Gastroesophageal sphincter (tissue), 4 donors: Measurements from ENCODE around the gene PRKAR1B. TPM values are rescaled to one million over a fixed set of nuclear protein-coding genes. Genes with fewer than 3 reads are reported as not detected.

Experiments
- ATAC-seq: fragments of 150-250 bp; one replicate; pipeline ENCODE4 v1.9.1; 2016; ENCODE audit warnings: mild to moderate bottlenecking, moderate library complexity
- H3K27ac ChIP-seq, 4 donors: fragments of 200-600 bp; sonication (generic) in 3 of 4; 1 replicate in 3 of 4; 2 replicates in 1 of 4; pipeline ENCODE4 v1.5.1; 2016 to 2019
- H3K27me3 ChIP-seq: fragments of 200-600 bp; sonication (generic); one replicate; pipeline ENCODE4 v1.5.1; 2019
- H3K36me3 ChIP-seq, 2 donors: fragments of 200-600 bp; sonication (generic); one replicate each; pipeline ENCODE4 v1.5.1; 2019; ENCODE audit warnings: control low read depth in 1 of 2
- H3K4me1 ChIP-seq, 3 donors: fragments of 200-600 bp; sonication (generic); 1 replicate in 2 of 3; 2 replicates in 1 of 3; pipeline ENCODE4 v1.5.1; 2016 to 2019; ENCODE audit warnings: control low read depth in 2 of 3
- H3K4me3 ChIP-seq, 2 donors: fragments of 200-600 bp; sonication (generic); one replicate each; pipeline ENCODE4 v1.5.1; 2019; ENCODE audit warnings: mild to moderate bottlenecking in 1 of 2, moderate library complexity in 1 of 2
- H3K9me3 ChIP-seq, 3 donors: fragments of 200-600 bp; sonication (generic); one replicate each; pipeline ENCODE4 v1.5.1; 2017 to 2019; ENCODE audit warnings: control low read depth in 2 of 3
- CTCF ChIP-seq, 4 experiments: fragments of 200-600 bp in 2 of 4; fragments of 450-650 bp in 2 of 4; sonication (generic) in 1 of 4; IDR thresholded peaks; one replicate each; pipeline ENCODE4 v1.5.1; 2017 to 2019; ENCODE audit warnings: antibody characterized with exemption in 4 of 4, mild to moderate bottlenecking in 2 of 4, moderate library complexity in 2 of 4
- EP300 ChIP-seq: sonication (generic); formaldehyde crosslinking; IDR thresholded peaks from one replicate; pipeline ENCODE4 v1.6.1; 2017; ENCODE audit warnings: antibody characterized with exemption, mild to moderate bottlenecking
- POLR2A ChIP-seq, 2 donors: fragments of 450-650 bp; IDR thresholded peaks; one replicate each; pipeline ENCODE4 v1.6.1; 2017; ENCODE audit warnings: antibody characterized with exemption in 2 of 2, mild to moderate bottlenecking in 2 of 2, moderate library complexity in 1 of 2
- POLR2AphosphoS5 ChIP-seq: sonication (generic); formaldehyde crosslinking; IDR thresholded peaks from one replicate; pipeline ENCODE4 v1.6.1; 2017; ENCODE audit warnings: antibody characterized with exemption
- WGBS, 2 donors: methylation state at CpG; one replicate each; pipeline ENCODE4 v1.1.5; 2018; ENCODE audit warnings: low coverage in 1 of 2; 5-methylcytosine and 5-hydroxymethylcytosine counted together
- total RNA-seq, 4 donors: library from RNA; depleted of rRNA; stranded (reverse); fragments of >200 nt; gene quantifications; one replicate each; pipeline ENCODE4 v1.1.0, GENCODE V29; 2016

Gene PRKAR1B
- total RNA-seq, 4 donors from 2014 or later, result 11.6 to 39.1 (median 24.8) TPM

- Histone ChIP-seq H3K27ac (no peak overlapping the region), H3K27me3 (no peaks in the 10 kb centered on the region), H3K36me3 (peaks cover 0 to 23% of the 10 kb centered on the region in 2 donors), H3K4me1 (peaks cover 0 to 28% (median 9%) of the 10 kb centered on the region in 3 donors), H3K9me3 (no peaks in the 10 kb centered on the region), H3K4me3 (no peak overlapping the region)
- 94 to 100% methylated on average over 2 of the region's 4 CpGs for WGBS, 2 donors
- TF ChIP-seq POLR2AphosphoS5 (no peak), CTCF (IDR thresholded peaks at IDR 0.05) (no peak), POLR2A (IDR thresholded peaks at IDR 0.05) (no peak), EP300 (no peak)
- ATAC-seq, result no peak
Measured at GRCh38 chr7:586494-586893, 140.6 kb downstream of the PRKAR1B start.

DNA sequence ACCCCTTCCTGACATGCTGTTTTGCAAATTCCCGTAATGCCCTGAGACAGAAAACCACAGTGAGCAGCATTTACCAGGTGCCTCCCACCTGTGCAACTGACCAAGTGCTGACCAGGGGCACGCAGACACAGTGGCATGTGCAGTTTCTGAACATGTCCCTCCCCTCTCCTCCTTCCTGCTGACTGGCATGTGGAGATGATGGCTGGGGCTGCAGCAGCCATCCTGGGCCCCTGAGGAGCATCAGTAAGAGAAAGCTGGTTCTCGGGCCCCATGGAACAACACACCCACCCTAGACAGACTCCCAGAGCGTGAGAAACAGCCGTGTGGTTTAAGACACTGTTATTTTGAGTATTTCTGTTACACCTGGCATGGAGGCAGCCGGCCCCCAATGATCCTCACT is 141.2 kb downstream of the PRKAR1B start:
- Histone ChIP-seq H3K27ac (no peak overlapping the region), H3K27me3 (no peaks in the 10 kb centered on the region), H3K36me3 (peaks cover 0 to 23% of the 10 kb centered on the region in 2 donors), H3K9me3 (no peaks in the 10 kb centered on the region), H3K4me1 (peaks cover 0 to 21% (median 4%) of the 10 kb centered on the region in 3 donors), H3K4me3 (no peak overlapping the region)
- TF ChIP-seq EP300, result no peak
- TF ChIP-seq POLR2AphosphoS5, result no peak
- TF ChIP-seq CTCF (IDR thresholded peaks at IDR 0.05), result no peak
- TF ChIP-seq POLR2A (IDR thresholded peaks at IDR 0.05), result no peak
- no peak for ATAC-seq
- 90% methylated on average over 1 of the region's 6 CpGs; no CpG with 5 or more reads in 1 of the 2 donors for WGBS, 2 donors

DNA sequence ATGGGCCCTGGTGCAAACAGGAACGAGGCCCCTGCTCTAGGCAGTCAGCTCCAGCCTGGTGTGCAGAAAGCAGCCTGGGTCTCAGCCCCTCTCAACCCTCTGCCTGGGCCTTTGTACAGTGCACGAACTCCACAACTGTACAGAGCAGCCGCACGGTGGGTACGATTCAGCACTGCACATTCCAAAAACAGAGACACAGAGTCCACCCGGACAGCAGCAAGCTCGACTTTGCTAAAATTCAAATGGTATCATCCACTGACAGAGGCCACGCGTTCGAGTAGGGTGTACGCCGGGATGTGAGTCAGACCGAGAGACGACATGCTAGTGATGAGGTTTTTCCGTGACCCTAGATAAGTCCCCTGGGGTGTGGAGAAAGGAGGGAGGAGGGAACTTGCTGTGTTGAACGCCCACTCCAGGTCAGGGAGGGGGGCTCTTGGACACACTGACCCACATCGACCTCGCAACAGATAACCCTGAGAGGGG is 141.8 kb downstream of the PRKAR1B start:
- peaks cover 0 to 23% of the 10 kb centered on the region in 2 donors for H3K36me3 ChIP-seq
- H3K9me3 ChIP-seq, result no peaks in the 10 kb centered on the region
- no peak for ATAC-seq
- H3K27me3 ChIP-seq, result no peaks in the 10 kb centered on the region
- no peak overlapping the region for H3K4me3 ChIP-seq
- peaks cover 0 to 15% (median 0%) of the 10 kb centered on the region in 3 donors for H3K4me1 ChIP-seq
- no peak overlapping the region for H3K27ac ChIP-seq
- 81 to 86% methylated on average over 12 to 13 of the region's 18 CpGs for WGBS, 2 donors
- no peak for TF ChIP-seq EP300
- TF ChIP-seq POLR2A (IDR thresholded peaks at IDR 0.05), result no peak
- no peak for TF ChIP-seq POLR2AphosphoS5
- TF ChIP-seq CTCF (IDR thresholded peaks at IDR 0.05), result no peak

GRCh38 chr7:584820-585219 is 142.3 kb downstream of the PRKAR1B start:
- H3K9me3 ChIP-seq, result no peaks in the 10 kb centered on the region
- H3K27ac ChIP-seq, result no peak overlapping the region
- no peak for TF ChIP-seq EP300
- no peak for TF ChIP-seq POLR2A (IDR thresholded peaks at IDR 0.05)
- TF ChIP-seq POLR2AphosphoS5, result no peak
- no peak for TF ChIP-seq CTCF (IDR thresholded peaks at IDR 0.05)
- ATAC-seq, result no peak
- no peaks in the 10 kb centered on the region for H3K27me3 ChIP-seq
- H3K4me3 ChIP-seq, result no peak overlapping the region
- peaks cover 0 to 12% (median 0%) of the 10 kb centered on the region in 3 donors for H3K4me1 ChIP-seq
- H3K36me3 ChIP-seq, result peaks cover 0 to 23% of the 10 kb centered on the region in 2 donors
- WGBS, 2 donors, result 96% methylated on average over 12 of the region's 12 CpGs; no CpG with 5 or more reads in 1 of the 2 donors

DNA sequence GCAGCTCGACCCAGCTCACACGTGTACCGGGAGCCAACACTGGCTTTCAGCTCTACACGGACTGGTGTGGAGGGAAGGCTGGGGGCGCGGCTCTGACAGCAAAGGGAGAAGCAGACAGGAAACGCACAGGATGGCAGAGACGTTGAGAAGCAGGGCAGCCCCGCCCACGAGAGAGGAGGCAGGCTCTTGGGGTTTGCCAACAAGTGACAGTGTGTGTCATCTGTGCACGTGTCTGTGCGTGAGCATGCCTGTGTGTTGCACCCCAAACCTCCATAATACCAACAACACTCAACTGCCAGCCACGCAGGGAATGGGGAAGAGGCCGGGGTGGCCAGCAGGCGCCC is 143.0 kb downstream of the PRKAR1B start:
- H3K4me1 ChIP-seq, result peaks cover 0 to 12% (median 0%) of the 10 kb centered on the region in 3 donors
- H3K27me3 ChIP-seq, result no peaks in the 10 kb centered on the region
- no peak for TF ChIP-seq CTCF (IDR thresholded peaks at IDR 0.05)
- TF ChIP-seq POLR2A (IDR thresholded peaks at IDR 0.05), result no peak
- TF ChIP-seq EP300, result no peak
- TF ChIP-seq POLR2AphosphoS5, result no peak
- WGBS, 2 donors, result 80 to 100% methylated on average over 1 to 14 of the region's 15 CpGs
- H3K4me3 ChIP-seq, result no peak overlapping the region
- H3K36me3 ChIP-seq, result peaks cover 0 to 25% of the 10 kb centered on the region in 2 donors
- ATAC-seq, result no peak
- H3K27ac ChIP-seq, result no peak overlapping the region
- no peaks in the 10 kb centered on the region for H3K9me3 ChIP-seq
